ENCODE measurements around the gene CD7.

The CD7 gene

DNA sequence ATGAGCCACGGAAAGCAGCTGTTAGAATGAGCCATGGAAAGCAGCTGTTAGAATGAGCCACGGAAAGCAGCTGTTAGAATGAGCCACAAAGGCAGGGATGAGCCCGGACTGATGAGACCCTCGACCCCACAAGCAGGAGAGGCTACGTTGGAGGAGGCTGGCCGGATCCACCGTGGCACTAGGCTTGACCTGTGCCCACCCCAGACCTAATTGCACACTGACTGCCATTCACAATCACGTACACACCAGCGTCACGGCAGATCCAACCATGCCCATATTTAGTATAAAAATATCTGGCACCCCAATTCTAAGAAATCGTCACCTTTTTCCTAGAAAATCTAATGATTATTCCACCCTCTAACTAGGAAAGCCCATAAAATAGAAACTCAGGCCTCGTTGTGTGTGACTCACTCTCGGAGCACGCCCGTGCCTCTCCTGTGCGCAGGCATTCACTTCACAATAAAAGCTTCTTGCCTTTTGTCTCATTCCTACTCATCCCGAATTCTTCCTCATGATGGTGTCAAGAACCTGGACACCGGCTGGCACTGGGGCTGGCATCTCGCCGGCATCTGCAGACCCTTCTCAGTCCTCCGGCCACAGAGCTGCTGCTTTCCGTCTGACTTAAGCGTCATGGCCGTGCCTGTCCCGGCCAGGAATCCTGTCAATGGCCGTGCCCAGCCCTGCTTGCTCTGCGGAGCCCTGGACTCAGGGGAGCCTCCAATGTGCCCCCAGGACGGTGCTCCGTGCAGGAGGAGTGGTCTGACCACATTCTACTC lies 21.6 kb upstream of the CD7 start (continued):
- TF ChIP-seq, protein P1, sequence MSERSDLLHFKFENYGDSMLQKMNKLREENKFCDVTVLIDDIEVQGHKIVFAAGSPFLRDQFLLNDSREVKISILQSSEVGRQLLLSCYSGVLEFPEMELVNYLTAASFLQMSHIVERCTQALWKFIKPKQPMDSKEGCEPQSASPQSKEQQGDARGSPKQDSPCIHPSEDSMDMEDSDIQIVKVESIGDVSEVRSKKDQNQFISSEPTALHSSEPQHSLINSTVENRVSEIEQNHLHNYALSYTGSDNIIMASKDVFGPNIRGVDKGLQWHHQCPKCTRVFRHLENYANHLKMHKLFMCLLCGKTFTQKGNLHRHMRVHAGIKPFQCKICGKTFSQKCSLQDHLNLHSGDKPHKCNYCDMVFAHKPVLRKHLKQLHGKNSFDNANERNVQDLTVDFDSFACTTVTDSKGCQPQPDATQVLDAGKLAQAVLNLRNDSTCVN (tag by site-specific recombination; optimal IDR thresholded peaks at IDR 0.05), result peak; percentile 47
- TF ChIP-seq, protein P2, sequence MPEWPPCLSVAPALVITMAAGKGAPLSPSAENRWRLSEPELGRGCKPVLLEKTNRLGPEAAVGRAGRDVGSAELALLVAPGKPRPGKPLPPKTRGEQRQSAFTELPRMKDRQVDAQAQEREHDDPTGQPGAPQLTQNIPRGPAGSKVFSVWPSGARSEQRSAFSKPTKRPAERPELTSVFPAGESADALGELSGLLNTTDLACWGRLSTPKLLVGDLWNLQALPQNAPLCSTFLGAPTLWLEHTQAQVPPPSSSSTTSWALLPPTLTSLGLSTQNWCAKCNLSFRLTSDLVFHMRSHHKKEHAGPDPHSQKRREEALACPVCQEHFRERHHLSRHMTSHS (tag by site-specific recombination; IDR thresholded peaks at IDR 0.05), result no peak
- TF ChIP-seq ZNF707 (tag by site-specific recombination; IDR thresholded peaks at IDR 0.05) (no peak), EGR2 (tag by site-specific recombination; IDR thresholded peaks at IDR 0.05; ENCODE audit: low read depth) (no peak), KLF8 (tag by site-specific recombination; IDR thresholded peaks at IDR 0.05) (0 out of 2 replicates have a peak, but pooled peaks have one; percentile 54), ZSCAN30 (tag by site-specific recombination; IDR thresholded peaks at IDR 0.05) (no peak), ZNF791 (tag by site-specific recombination; IDR thresholded peaks at IDR 0.05) (no peak), SP3 (tag by site-specific recombination; IDR thresholded peaks at IDR 0.05) (no peak), ZNF423 (tag by site-specific recombination; IDR thresholded peaks at IDR 0.05) (no peak), ZNF138 (tag by site-specific recombination; IDR thresholded peaks at IDR 0.05; ENCODE audit: borderline replicate concordance) (no peak), ZNF146 (tag by site-specific recombination; IDR thresholded peaks at IDR 0.05) (no peak), ZNF169 (tag by site-specific recombination; IDR thresholded peaks at IDR 0.05) (no peak), ZNF426 (tag by site-specific recombination; IDR thresholded peaks at IDR 0.05) (no peak), ZNF23 (tag by site-specific recombination; IDR thresholded peaks at IDR 0.05; ENCODE audit: borderline replicate concordance) (no peak), ZNF701 (tag by site-specific recombination; IDR thresholded peaks at IDR 0.05) (no peak), ZNF2 (tag by site-specific recombination; IDR thresholded peaks at IDR 0.05) (no peak; the same call in 1 of the 2 replicates), ZNF473 (tag by site-specific recombination; IDR thresholded peaks at IDR 0.05) (no peak)
- TF ChIP-seq, protein P3, sequence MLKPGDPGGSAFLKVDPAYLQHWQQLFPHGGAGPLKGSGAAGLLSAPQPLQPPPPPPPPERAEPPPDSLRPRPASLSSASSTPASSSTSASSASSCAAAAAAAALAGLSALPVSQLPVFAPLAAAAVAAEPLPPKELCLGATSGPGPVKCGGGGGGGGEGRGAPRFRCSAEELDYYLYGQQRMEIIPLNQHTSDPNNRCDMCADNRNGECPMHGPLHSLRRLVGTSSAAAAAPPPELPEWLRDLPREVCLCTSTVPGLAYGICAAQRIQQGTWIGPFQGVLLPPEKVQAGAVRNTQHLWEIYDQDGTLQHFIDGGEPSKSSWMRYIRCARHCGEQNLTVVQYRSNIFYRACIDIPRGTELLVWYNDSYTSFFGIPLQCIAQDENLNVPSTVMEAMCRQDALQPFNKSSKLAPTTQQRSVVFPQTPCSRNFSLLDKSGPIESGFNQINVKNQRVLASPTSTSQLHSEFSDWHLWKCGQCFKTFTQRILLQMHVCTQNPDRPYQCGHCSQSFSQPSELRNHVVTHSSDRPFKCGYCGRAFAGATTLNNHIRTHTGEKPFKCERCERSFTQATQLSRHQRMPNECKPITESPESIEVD (tag by site-specific recombination; IDR thresholded peaks at IDR 0.05), result 0 out of 2 replicates have a peak, but pooled peaks have one; percentile 36
- TF ChIP-seq, protein P4, sequence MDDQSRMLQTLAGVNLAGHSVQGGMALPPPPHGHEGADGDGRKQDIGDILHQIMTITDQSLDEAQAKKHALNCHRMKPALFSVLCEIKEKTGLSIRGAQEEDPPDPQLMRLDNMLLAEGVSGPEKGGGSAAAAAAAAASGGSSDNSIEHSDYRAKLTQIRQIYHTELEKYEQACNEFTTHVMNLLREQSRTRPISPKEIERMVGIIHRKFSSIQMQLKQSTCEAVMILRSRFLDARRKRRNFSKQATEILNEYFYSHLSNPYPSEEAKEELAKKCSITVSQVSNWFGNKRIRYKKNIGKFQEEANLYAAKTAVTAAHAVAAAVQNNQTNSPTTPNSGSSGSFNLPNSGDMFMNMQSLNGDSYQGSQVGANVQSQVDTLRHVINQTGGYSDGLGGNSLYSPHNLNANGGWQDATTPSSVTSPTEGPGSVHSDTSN (CRISPR knock-in tag; IDR thresholded peaks at IDR 0.05), result no peak
- TF ChIP-seq, protein P5, sequence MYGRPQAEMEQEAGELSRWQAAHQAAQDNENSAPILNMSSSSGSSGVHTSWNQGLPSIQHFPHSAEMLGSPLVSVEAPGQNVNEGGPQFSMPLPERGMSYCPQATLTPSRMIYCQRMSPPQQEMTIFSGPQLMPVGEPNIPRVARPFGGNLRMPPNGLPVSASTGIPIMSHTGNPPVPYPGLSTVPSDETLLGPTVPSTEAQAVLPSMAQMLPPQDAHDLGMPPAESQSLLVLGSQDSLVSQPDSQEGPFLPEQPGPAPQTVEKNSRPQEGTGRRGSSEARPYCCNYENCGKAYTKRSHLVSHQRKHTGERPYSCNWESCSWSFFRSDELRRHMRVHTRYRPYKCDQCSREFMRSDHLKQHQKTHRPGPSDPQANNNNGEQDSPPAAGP (tag by site-specific recombination; IDR thresholded peaks at IDR 0.05), result peak; percentile 56; the same call in 1 of the 2 replicates
- TF ChIP-seq, protein P6, sequence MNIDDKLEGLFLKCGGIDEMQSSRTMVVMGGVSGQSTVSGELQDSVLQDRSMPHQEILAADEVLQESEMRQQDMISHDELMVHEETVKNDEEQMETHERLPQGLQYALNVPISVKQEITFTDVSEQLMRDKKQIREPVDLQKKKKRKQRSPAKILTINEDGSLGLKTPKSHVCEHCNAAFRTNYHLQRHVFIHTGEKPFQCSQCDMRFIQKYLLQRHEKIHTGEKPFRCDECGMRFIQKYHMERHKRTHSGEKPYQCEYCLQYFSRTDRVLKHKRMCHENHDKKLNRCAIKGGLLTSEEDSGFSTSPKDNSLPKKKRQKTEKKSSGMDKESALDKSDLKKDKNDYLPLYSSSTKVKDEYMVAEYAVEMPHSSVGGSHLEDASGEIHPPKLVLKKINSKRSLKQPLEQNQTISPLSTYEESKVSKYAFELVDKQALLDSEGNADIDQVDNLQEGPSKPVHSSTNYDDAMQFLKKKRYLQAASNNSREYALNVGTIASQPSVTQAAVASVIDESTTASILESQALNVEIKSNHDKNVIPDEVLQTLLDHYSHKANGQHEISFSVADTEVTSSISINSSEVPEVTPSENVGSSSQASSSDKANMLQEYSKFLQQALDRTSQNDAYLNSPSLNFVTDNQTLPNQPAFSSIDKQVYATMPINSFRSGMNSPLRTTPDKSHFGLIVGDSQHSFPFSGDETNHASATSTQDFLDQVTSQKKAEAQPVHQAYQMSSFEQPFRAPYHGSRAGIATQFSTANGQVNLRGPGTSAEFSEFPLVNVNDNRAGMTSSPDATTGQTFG (tag by site-specific recombination; IDR thresholded peaks at IDR 0.05; ENCODE audit: borderline replicate concordance), result no peak
- TF ChIP-seq, protein P7, sequence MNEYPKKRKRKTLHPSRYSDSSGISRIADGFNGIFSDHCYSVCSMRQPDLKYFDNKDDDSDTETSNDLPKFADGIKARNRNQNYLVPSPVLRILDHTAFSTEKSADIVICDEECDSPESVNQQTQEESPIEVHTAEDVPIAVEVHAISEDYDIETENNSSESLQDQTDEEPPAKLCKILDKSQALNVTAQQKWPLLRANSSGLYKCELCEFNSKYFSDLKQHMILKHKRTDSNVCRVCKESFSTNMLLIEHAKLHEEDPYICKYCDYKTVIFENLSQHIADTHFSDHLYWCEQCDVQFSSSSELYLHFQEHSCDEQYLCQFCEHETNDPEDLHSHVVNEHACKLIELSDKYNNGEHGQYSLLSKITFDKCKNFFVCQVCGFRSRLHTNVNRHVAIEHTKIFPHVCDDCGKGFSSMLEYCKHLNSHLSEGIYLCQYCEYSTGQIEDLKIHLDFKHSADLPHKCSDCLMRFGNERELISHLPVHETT (tag by site-specific recombination; IDR thresholded peaks at IDR 0.05), result peak; percentile 37; the same call in 1 of the 2 replicates
- TF ChIP-seq, protein P8, sequence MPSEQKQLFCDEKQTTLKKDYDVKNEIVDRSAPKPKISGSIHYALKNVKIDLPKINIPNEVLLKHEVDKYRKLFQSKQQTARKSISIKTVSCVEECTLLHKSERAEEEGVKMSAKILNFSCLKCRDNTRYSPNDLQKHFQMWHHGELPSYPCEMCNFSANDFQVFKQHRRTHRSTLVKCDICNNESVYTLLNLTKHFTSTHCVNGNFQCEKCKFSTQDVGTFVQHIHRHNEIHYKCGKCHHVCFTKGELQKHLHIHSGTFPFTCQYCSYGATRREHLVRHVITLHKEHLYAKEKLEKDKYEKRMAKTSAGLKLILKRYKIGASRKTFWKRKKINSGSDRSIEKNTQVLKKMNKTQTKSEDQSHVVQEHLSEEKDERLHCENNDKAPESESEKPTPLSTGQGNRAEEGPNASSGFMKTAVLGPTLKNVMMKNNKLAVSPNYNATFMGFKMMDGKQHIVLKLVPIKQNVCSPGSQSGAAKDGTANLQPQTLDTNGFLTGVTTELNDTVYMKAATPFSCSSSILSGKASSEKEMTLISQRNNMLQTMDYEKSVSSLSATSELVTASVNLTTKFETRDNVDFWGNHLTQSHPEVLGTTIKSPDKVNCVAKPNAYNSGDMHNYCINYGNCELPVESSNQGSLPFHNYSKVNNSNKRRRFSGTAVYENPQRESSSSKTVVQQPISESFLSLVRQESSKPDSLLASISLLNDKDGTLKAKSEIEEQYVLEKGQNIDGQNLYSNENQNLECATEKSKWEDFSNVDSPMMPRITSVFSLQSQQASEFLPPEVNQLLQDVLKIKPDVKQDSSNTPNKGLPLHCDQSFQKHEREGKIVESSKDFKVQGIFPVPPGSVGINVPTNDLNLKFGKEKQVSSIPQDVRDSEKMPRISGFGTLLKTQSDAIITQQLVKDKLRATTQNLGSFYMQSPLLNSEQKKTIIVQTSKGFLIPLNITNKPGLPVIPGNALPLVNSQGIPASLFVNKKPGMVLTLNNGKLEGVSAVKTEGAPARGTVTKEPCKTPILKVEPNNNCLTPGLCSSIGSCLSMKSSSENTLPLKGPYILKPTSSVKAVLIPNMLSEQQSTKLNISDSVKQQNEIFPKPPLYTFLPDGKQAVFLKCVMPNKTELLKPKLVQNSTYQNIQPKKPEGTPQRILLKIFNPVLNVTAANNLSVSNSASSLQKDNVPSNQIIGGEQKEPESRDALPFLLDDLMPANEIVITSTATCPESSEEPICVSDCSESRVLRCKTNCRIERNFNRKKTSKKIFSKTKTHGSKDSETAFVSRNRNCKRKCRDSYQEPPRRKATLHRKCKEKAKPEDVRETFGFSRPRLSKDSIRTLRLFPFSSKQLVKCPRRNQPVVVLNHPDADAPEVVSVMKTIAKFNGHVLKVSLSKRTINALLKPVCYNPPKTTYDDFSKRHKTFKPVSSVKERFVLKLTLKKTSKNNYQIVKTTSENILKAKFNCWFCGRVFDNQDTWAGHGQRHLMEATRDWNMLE (tag by site-specific recombination; conservative IDR thresholded peaks at IDR 0.05; ENCODE audit: low read depth), result no peak

Measured in HEK293 (cell line).